DND-41 (cell line): ENCODE data around the gene TRIM45.

Source experiments
- EZH2 ChIP-seq: IDR thresholded peaks from 3 replicates; pipeline ENCODE4 v1.6.1; 2012; ENCODE audit warnings: borderline replicate concordance, low read depth, mild to moderate bottlenecking, moderate library complexity, low read length, inconsistent platforms; ENCODE audit not compliant: severe bottlenecking
- TF ChIP-seq, protein P1 (sequence below): IDR thresholded peaks from 2 replicates; pipeline ENCODE4 v1.5.1; 2012; ENCODE audit warnings: borderline replicate concordance, low read length, moderate library complexity, mild to moderate bottlenecking; ENCODE audit not compliant: poor library complexity, severe bottlenecking; ENCODE audit errors: extremely low read depth

DNA sequence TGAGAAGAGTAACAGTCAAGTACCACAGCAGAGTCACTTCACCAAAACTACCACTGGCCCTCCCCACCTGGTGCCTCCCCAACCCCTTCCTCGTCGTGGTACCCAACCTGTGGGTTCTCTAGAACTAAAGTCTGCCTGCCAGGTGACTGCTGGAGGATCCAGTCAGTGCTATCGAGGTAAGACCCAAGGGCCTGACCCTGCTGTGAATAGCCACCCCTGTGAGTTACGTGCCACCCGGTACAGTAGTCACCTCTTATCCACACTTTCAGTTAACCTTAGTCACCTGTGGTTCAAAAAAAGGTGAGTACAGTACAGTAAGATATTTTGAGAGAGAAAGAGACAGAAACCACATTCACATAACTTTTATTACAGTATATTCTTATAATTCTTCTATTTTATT lies 44.9 kb downstream of the TRIM45 start:
- TF ChIP-seq, protein P1, sequence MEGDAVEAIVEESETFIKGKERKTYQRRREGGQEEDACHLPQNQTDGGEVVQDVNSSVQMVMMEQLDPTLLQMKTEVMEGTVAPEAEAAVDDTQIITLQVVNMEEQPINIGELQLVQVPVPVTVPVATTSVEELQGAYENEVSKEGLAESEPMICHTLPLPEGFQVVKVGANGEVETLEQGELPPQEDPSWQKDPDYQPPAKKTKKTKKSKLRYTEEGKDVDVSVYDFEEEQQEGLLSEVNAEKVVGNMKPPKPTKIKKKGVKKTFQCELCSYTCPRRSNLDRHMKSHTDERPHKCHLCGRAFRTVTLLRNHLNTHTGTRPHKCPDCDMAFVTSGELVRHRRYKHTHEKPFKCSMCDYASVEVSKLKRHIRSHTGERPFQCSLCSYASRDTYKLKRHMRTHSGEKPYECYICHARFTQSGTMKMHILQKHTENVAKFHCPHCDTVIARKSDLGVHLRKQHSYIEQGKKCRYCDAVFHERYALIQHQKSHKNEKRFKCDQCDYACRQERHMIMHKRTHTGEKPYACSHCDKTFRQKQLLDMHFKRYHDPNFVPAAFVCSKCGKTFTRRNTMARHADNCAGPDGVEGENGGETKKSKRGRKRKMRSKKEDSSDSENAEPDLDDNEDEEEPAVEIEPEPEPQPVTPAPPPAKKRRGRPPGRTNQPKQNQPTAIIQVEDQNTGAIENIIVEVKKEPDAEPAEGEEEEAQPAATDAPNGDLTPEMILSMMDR = no peak
- TF ChIP-seq EZH2 = no peak
